GM21723 (cell line): ENCODE data around the gene CCDC148.

Experiments used
- ATAC-seq: cut with Tn5 transposase; IDR thresholded peaks from one replicate; pipeline ENCODE4 v1.9.1; 2021; ENCODE audit warnings: mild to moderate bottlenecking, moderate library complexity; ENCODE audit not compliant: unreplicated experiment

The CCDC148 gene

DNA sequence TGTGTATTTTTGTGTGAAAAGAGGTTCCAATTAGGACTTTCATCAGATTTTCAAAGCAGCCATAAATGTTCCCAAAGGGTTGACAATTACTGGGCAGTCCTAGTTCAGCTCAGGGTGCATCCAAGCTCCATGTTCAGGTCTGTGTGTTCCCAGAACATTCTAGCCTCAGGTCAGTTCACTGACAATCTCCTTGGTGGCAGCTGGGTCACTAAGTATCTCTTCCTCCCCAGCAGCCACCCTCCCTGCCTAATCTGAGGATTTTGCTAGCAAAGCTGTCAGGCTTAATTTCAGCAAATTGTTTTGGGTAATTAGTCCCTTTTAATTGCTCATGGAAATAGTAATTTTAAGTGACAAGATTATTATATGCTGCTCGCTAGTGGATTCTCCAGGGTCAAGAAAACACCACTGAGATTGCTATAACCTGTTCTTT lies 325.1 kb downstream of the CCDC148 start:
- no peak for ATAC-seq

- no peak for ATAC-seq
Observed at GRCh38 chr2:158130832-158131473, 325.6 kb downstream of the CCDC148 start.

GRCh38 chr2:158129037-158129436 lies 327.5 kb downstream of the CCDC148 start:
- ATAC-seq = no peak

- ATAC-seq = no peak
Observed at GRCh38 chr2:158128168-158128973, 328.2 kb downstream of the CCDC148 start.

DNA sequence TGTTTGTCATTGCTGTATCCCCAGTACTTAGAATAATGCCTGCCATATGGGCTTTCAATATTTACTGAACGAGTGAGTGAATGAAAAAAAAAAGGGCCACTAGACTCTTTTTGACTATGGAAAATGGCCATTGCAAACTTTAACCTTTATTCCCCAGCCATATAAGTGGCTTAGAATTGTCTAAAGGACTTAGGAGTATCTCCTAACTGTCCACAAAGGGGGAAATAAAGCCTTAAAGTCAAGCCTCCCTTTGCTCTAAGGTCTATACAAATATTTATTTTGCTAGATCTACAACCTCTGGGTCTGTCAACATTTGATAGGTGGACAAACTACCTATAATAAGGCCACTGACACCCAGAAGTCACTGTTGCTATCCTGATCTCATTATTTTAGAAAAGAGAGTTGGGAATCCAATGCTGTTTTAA lies 329.2 kb downstream of the CCDC148 start:
- no peak for ATAC-seq

DNA sequence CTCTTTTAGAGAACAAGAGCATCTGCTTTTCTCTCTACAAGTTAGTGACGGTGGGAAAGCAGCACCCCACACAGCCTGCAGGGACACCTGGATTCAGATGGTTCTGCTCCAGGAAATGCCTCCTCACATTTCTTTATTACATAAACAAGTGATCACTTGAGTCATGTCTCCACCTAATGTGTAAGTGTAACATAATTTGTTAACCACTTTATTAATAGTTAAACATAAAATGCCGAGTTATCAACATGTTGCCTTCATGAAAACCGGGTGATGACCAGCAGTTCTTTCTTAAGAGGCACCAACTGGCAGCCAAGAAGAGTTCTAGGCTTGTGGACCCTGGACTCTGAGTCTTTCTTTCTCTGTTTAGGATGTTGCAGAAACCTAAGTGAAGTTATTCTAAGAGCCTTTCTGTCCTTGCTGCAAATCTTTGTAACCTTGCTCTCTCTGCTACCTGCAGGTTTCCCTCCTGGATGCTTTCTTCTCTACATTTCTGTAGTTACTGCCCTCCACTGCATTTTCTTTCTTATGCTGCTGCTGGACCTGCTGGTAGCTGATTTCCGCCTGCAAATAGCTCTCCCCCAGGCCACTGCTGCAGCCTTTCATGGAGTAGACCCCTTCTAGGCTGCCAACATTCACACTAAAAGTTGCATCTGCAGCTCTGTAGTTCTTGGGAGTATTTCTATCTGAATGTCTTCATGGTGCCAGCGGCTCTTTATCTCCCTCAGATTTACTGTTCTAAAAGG lies 330.6 kb downstream of the CCDC148 start:
- ATAC-seq = no peak

- no peak for ATAC-seq
Observed at GRCh38 chr2:158124896-158125295, 331.7 kb downstream of the CCDC148 start.
